Measurements from ENCODE around the gene SLC25A42.

GRCh38 chr19:19132912-19133311 lies 69.1 kb downstream of the SLC25A42 start:
- no peak for TF ChIP-seq POLR2AphosphoS5 (IDR thresholded peaks at IDR 0.05; ENCODE audit: low read depth, low read length)
- TF ChIP-seq POLR2A (IDR thresholded peaks at IDR 0.05; ENCODE audit: low read depth, low read length): no peak
- TF ChIP-seq PAX5 (IDR thresholded peaks at IDR 0.05; ENCODE audit: insufficient read depth, low read length, severe bottlenecking): no peak

All from GM12891 (cell line).